Measurements from ENCODE around the gene BBS1.
"Not testable (repeated sequence)": the region's sequence is repeated elsewhere in the genome, so short reads cannot be mapped to it uniquely, and the experiment has no call there.

Gene BBS1

DNA sequence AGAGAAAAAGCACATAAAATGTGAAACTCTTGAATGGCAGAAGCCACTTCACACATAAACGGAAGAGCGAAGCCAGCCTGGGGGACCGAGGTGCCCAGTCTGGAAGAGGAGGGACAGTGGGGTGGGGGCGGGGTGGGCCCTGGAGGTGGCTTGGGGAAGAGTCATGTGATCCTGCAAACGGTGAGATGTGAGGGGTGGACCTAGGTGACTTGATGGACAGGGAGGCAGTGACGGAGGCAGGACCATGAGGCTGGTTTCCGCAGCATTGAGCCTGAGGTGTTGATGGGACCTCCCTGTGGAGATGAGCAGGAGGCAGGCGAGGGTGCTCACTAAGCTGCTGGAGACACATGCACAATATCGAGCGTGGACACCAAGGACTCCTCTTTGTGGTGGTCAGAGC, 18.6 kb downstream of the BBS1 start:
- no peak for DNase-seq

- DNase-seq = no peak
Measured at GRCh38 chr11:66529655-66530054, 19.2 kb downstream of the BBS1 start.

- no peak for DNase-seq
Measured at GRCh38 chr11:66530927-66531709, 20.7 kb downstream of the BBS1 start.

- DNase-seq = no peak
Measured at GRCh38 chr11:66531841-66532240, 21.4 kb downstream of the BBS1 start.

GRCh38 chr11:66532784-66533183, 22.3 kb downstream of the BBS1 start:
- no peak for DNase-seq

DNA sequence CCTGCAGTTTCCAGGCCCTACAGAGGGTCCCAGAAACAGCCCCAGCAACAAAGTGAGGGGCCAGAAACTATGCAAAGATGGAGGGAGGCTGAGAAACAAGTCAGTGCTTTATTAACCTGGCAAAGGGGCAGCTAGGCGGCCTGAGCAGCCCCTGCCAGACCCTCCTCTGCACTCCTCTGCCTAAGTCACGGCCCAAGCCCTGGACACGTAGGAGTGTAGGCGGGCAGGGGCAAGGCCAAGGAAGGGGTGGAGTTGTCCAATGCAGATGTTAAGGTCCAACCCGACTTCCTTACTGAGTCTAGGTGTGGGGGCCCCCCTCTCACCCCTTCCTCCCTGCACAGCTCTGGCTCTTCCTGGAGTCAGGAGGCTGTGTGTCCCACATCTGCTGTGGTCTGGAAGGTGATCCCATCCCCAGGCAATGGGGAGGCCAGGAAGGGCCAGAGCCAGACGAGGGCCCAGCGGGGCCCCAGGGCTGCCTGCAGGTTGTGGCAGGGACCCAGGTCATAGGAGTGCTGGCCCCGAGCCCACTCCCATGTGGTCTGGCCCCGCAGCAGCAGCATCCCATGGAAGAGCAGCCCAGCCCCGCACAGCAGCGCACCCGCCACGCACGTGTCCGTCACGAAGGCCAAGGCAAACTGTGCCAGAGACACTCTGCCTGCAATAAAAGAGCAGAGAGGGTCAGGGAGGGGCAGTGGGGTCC, 28.9 kb downstream of the BBS1 start:
- DNase-seq = no peak

DNA sequence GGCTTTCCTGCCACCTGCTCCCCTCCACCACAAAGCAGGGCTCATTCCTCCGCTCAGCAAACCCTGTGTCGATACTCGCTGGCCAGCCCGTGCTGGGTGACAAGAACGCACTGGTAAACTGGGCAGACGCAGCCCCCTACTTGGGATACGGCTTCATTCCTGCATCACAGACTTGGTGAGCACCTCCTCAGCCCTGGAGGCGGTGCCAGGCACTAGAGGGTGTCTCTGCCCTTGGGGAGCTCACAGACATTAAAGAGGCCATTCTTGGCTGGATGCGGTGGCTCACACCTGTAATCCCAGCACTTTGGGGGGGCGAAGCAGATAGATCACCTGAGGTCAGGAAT, 29.4 kb downstream of the BBS1 start:
- no peak for DNase-seq

DNA sequence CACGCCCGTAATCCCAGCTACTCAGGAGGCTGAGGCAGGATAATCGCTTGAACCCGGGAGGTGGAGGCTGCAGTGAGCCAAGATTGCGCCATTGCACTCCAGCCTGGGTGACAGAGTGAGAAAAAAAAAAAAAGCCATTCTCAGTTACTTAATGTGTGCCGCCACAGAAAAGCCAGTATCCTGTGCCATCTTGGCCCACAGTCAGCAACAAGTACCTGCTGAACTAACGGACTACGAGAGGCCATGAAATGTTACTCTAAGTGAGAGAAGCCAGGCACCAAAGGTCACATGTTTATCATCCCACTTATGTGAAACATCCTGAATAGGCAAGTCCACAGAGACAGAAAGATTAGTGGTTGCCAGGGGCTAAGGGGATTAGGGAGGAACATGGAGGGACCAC, 30.2 kb downstream of the BBS1 start:
- DNase-seq = not testable (repeated sequence)

DNA sequence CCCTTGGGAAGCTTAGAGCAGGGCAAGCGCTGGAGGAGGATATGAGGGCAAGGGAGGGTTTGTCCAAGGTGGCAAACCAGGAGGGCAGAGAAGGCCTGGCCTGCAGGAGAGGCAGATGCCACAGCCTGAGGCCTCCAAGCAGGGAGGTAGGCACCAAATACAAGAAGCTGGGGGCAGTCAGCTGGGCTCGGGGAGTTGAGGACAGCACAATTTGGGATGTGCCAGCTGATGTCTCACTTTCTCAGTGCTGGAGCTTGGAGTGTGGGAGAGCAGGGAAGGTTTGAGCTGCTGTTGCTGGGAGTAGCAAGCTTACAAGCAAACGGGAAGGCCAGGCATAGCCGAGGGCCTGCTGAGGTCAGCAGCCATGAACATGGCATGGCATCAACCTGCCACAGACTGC, 31.5 kb downstream of the BBS1 start:
- DNase-seq = no peak

DNA sequence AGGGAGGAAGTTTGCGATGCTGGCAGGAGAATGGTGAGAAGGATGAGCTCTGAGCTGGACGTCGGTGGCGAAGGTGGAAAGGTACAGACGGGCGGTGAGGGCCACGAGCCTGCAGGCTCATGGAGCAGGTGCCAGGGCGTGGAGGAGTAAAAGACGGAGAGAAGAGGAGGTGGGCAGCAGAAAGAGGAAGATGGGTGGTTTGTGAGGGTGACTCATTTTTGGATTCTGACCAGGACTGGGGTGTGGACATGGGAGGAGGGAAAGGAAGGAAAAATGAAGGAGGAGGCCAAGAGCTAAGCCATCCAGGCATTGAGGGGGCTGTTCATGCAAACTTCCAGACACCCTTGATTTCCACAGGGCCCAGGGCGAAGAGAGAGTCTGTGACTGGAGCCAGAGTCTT, 31.9 kb downstream of the BBS1 start:
- DNase-seq = no peak

DNA sequence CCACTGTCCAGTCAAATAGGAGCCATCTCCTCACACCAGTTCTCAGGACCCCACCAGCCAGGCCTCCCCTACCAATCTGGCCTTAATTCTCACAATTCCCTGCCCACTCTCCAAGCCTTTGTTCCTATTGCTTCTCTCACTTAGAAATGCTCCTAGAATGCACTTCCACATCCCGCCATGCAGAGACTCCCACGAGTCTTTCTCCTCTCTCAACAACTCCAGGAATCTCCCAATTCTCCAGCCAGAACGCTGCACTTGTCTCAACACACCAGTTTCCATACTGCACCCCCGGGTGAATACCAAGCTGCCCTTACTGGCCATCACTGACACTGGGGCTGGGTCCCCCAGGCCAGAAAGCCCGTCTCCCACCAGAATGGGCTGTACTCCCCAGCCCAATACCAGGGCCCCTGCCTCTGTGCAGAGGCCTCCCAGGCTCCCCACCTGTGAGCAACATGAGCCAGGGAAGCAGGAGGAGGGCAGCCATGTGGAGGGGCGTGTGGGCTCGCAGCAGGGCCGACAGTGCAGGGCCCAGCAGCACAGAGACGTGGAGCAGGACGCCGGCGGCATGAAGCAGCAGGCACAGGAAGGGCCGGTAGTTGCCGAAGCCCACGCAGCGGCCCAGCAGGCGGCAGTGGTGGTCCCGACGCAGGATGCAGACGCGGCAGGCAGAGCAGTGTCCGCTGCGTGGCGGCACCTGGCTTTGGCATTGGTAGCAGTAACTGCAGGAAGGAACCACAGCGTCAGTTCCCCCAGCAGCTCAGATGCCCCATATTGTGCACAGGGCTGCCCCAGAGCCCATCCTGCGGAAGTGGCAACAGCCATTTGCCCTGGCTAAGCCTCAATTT, 33.0 kb downstream of the BBS1 start:
- DNase-seq = peak; percentile 70

DNA sequence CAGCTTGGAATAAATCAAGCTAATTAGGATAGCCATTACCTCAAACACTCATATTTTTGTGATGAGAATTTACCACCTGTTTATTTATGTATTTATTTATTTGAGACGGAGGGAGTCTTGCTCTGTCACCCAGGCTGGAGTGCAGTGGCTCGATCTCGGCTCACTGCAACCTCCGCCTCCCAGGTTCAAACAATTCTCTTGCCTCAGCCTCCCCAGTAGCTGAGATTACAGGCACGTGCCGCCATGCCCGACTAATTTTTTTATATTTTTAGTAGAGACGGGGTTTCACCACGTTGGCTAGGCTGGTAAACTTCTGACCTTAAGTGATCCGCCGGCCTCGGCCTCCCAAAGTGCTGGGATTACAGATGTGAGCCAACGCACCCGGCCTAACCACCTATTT, 34.5 kb downstream of the BBS1 start:
- not testable (repeated sequence) for DNase-seq

DNA sequence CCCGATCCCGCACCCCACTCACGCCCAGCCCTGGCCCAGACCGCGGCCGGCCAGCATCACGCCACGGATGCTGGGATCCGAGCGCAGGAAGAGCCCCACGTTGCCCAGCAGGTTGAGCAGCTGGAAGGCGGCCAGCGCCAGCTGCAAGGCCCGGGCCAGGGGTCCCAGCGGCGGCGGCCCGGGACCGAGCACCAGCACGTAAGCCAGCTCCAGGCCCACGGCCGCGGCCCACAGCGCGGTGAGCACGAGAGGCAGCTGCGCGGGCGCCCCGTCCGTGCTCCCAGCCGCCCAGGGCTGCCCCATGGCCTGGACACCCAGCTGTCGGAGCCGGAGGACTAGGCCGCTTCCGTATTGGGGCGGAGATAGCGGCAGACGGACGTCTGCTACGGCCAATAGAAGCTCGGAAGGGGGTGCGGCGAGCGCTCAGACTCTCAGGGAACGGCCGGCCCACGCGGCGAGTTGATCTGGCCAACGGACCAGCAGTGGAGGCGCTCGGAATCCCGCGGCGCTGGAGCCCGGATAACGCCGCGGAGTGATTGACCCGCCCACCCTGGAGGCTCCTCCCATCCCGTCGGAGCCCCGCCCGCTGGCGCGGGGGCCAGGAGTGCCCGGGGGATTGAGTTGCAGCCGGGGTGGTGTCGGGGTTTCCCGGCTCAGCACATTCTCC, 35.4 kb downstream of the BBS1 start, which contains the start of gene ZDHHC24:
Gene ZDHHC24 (minus strand): TSS at position 348 of the 667 bp plus-strand sequence. CDS start 45 bp downstream, at position 303.
- peak; percentile 96 for DNase-seq

DNA sequence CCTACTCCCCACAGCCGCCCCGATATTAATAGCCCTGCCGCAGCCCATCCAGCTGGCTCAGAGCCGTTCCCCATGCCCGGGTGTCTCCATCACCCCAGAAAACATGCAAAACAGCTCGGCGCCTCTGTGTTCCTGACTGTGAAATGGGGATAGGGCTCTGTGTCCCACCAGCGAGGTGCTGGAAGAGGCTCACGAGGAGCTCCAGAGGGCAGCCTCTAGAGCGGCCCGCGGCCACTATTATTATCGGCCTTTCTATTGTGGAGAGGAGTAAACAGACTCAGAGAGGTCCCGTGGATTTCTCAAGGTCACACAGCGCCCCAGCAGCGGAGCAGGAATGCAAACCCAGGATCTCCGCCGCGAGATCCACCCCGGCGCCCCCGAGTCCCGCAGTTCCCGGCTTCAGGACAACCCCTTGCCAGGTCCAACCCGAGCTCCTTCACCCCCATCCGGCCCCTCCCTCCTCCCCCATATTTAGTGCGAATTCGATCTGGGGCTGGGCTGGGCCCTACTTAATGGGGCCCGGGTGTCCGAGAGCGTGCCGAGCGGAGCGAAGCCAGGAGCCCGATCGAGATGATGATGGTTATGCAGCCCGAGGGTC, 36.0 kb downstream of the BBS1 start, which contains the start of gene ACTN3:
Gene ACTN3 (plus strand): TSS at position 536 of the 598 bp plus-strand sequence. CDS start 35 bp downstream, at position 571.
- DNase-seq = peak; percentile 24

DNA sequence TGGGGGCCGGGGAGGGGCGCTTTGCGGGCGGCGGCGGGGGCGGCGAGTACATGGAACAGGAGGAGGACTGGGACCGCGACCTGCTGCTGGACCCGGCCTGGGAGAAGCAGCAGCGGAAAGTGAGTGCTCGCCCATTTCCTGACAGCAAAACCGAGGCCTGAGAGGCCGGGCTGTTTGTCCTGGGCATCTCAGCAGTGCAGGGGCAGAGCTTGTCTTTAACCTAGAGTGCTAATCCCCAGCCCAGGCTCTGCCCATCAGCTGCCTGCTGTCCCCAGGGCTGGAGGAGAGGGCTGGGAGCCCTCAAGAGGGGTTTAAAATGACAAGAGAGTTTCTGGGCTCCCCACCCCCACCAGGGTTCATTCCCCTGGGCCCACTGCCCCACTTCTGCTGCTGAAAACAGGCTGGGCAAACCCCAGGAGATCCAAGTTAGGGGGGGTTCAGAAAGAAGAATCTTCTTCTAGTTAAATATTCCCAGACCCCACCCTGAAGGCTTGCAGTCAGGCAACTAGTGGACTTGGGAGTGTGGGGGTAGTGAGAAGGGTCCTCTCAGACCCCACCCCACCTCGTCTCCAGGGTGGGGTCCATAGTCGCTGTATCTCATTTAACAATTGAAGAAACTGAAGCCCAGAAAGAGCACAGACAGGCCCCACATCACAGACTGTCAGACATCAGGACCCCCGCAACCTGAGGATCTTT, 36.7 kb downstream of the BBS1 start:
- DNase-seq = no peak

GRCh38 chr11:66547662-66548009, 37.2 kb downstream of the BBS1 start:
- no peak for DNase-seq

DNA sequence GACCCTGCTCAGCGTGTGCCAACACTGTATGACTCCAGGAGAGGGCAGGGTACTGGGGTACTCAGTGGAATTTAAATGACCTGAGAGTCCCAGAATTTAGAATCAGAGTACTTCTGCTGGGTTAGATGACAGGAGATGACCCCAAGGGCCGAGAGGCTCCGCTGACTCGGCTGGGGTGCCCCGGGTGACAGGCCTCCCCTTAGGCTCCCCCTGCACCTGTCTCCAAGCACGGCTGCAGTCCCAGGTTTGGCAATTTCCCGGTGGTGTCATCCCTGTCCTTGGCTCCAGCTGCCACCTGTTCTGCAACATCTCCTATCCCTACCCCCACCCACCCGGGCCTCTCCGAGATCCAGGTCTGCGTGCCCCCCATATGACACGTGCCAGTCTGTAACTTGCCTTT, 37.6 kb downstream of the BBS1 start:
- DNase-seq = no peak

DNA sequence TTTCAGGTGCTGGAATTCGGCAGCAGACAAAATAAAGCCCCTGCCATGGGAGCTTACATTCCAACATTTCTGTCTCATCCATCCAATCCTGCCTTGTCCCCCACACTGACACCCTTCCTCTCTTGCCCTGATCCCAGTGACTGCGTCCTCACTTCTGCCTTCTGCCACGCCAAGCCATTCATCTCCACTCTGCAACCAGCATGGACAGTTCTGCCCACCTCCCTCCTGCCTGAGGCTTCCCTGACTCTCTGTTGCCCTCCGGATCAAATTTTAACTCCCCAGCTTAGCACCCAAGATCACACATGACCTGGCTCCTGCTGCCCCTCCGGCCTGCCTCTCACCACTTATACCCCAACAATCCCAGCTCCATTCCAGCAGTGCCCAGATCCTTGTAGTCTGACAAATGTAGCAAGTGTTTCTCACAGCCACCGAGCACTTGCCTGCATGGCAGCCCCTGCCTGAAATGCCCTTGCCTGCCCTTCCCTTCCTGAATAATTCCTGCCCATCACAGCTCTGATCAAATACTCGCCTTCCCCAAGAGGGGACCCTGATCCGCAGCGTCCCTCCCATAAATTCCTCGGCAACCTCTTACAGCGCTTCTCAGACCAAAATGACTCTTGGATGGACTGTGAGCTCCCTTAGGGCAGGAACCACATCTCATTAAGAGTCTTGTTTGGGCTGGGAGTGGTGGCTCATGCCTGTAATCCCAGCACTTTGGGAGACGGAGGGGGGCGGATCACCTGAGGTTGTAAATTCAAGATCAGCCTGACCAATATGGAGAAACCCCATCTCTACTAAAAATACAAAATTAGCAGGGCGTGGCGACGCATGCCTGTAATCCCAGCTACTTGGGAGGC, 38.6 kb downstream of the BBS1 start:
- no peak for DNase-seq

DNA sequence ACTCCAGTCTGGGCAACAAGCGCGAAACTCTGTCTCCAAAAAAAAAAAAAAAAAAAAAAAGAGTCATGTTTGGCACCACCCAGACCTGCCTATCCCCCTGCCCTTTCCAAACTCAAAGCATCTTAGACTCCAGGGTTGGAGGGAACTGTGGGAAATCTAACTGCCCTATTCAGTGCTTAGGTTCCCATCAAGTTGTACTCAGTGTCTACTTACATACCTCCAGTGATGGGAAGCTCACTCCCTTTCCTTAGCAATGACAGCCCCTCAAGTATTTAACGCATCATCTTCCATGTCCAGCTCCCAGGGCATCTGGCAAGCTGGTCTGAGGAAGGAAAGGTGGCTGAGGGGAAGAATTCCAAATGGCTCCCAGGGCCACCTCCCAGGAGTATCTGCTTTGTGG, 39.3 kb downstream of the BBS1 start:
- DNase-seq = no peak

- no peak for DNase-seq
Measured at GRCh38 chr11:66550887-66551286, 40.5 kb downstream of the BBS1 start.

- no peak for DNase-seq
Measured at GRCh38 chr11:66554602-66555001, 44.2 kb downstream of the BBS1 start.
